ENCODE measurements around the gene HOXD8.

DNA sequence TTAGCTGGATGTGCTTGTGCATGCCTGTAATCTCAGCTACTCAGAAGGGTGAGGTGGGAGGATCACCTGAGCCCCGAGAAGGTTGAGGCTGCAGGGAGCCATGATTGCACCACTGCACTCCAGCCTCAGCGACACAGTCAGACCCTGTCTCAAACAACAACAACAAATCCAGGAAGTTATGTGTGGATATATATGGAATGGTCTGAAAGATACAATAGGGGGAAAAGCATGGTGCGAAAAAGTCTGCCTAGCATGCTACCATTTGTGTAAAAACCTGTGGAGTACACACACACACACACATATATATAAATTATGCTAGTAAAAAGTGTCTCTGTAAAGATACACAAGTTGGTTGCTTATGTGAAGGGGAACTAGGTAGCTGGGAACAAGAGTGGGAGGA is 52.0 kb downstream of the HOXD8 start:
- TF ChIP-seq POLR2A (IDR thresholded peaks at IDR 0.05) (no peak), EP300 (IDR thresholded peaks at IDR 0.05) (no peak)

All from suprapubic skin (tissue), 2 donors.